Measurements from ENCODE around the gene PRRX2. TPM values are rescaled to one million over a fixed set of nuclear protein-coding genes. Genes with fewer than 3 reads are reported as not detected.

PRRX2 gene
- total RNA-seq, 2 donors from 2014 or later: 1.7 TPM; not detected in 1

- no peak for ATAC-seq
- Mint-ChIP-seq H3K27ac (no peak overlapping the region), H3K36me3 (no peaks in the 10 kb centered on the region), H3K9me3 (no peaks in the 10 kb centered on the region)
- DNase-seq (ENCODE audit: low spot score in 2 of 2): no peak
Measured at GRCh38 chr9:129762985-129763926, 97.8 kb downstream of the PRRX2 start.

GRCh38 chr9:129765764-129766317 lies 100.4 kb downstream of the PRRX2 start:
- no peaks in the 10 kb centered on the region for H3K9me3 Mint-ChIP-seq
- no peak for DNase-seq (ENCODE audit: low spot score in 2 of 2)
- no peak overlapping the region for H3K27ac Mint-ChIP-seq
- H3K36me3 Mint-ChIP-seq: no peaks in the 10 kb centered on the region
- ATAC-seq: no peak

DNA sequence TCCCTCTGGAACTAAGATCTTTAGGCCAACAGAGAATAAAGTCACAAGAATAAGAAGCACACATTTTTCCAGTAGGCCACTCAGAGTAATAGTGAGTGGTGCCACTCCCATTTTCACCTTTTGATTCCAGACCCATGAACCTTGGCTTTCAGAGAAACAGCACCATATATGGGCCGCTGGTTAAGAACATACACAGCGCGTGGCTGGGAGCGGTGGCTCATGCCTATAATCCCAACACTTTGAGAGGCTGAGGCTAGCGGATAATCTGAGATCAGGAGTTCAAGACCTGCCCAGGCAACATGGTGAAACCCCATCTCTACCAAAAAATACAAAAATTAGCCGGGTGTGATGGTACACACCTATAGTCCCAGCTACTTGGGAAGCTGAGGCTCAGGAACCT lies 103.0 kb downstream of the PRRX2 start:
- ATAC-seq (no peak), DNase-seq (ENCODE audit: low spot score in 2 of 2) (no peak)
- H3K9me3 Mint-ChIP-seq: no peaks in the 10 kb centered on the region
- peak overlapping the region in 1 of 2 donors; percentile 88 for H3K27ac Mint-ChIP-seq
- H3K36me3 Mint-ChIP-seq: no peaks in the 10 kb centered on the region

DNA sequence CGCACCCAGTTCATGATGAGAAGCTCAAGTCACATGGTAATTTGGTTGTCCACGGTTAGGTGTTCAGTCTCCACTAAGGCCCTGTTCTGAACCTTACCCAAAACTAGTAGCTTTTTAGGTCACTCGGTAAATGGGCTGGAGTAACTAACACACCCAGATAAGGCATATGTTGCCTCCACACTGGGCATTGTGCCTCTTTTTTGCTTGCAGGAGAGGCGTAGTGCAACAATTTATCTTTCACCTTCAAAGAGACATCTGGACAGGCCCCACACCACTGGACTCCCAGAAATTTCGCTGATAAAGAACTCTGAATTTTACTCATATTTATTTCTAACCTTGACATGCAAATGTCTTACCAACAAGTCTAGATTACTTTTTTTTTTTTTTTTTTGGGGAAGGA lies 104.2 kb downstream of the PRRX2 start:
- ATAC-seq: no peak
- H3K27ac Mint-ChIP-seq: no peak overlapping the region

GRCh38 chr9:129770741-129771140 lies 105.3 kb downstream of the PRRX2 start:
- Mint-ChIP-seq H3K27ac (no peak overlapping the region), H3K9me3 (no peaks in the 10 kb centered on the region), H3K36me3 (no peaks in the 10 kb centered on the region)
- DNase-seq (ENCODE audit: low spot score in 2 of 2): no peak
- ATAC-seq: no peak

More for the DNA sequence above, 104.2 kb downstream of the PRRX2 start:
- DNase-seq (ENCODE audit: low spot score in 2 of 2): no peak
- no peaks in the 10 kb centered on the region for H3K9me3 Mint-ChIP-seq
- H3K36me3 Mint-ChIP-seq: no peaks in the 10 kb centered on the region

Other genes starting within 250 kb of the PRRX2 start
- gene C9orf50, start 44.5 kb upstream of the PRRX2 start, total RNA-seq: under 1 TPM in 1 of 2 donors, not detected in 1; 0.41 TPM
- gene NTMT1, start 39.5 kb upstream of the PRRX2 start, total RNA-seq: 10 to 100 TPM; 47.5 to 56.4 TPM
- 10 to 100 TPM; 16.3 to 17.6 TPM for gene ASB6, start 23.5 kb upstream of the PRRX2 start, total RNA-seq
- under 1 TPM in 1 of 2 donors, not detected in 1; 0.41 TPM for gene PTGES, start 87.4 kb downstream of the PRRX2 start, total RNA-seq
- gene TOR1B, start 137.5 kb downstream of the PRRX2 start, total RNA-seq: 10 to 100 TPM; 17.2 to 29.7 TPM
- gene TOR1A, start 158.5 kb downstream of the PRRX2 start, total RNA-seq: 10 to 100 TPM; 33.4 to 48.6 TPM
- 10 to 100 TPM; 43.9 to 58.4 TPM for gene C9orf78, start 169.6 kb downstream of the PRRX2 start, total RNA-seq
- 10 to 100 TPM; 50.7 to 58.5 TPM for gene USP20, start 169.8 kb downstream of the PRRX2 start, total RNA-seq

Data from activated naive CD4-positive, alpha-beta T cell treated with anti-CD3 and anti-CD28 coated beads, Interleukin-2, amount 50 U/mL, for 72 hours (primary cell).